Pericardium fibroblast (primary cell): ENCODE measurements around the gene LCE1C. TPM values are rescaled to one million over a fixed set of nuclear protein-coding genes. Genes with fewer than 3 reads are reported as not detected.

Experiments used
- total RNA-seq: library from RNA; depleted of rRNA; stranded (reverse); fragments of >200 nt; gene quantifications from 2 replicates; pipeline ENCODE4 v1.2.3, GENCODE V29; 2015

LCE1C gene, protein sequence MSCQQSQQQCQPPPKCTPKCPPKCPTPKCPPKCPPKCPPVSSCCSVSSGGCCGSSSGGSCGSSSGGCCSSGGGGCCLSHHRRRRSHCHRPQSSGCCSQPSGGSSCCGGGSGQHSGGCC
- not detected in 2 replicates for total RNA-seq

GRCh38 chr1:152806576-152806975, at the start of gene LCE1C:
Gene LCE1C, minus strand, starts transcription at chr1:152806651. Its CDS starts 1,173 bp downstream, at chr1:152805478.

DNA sequence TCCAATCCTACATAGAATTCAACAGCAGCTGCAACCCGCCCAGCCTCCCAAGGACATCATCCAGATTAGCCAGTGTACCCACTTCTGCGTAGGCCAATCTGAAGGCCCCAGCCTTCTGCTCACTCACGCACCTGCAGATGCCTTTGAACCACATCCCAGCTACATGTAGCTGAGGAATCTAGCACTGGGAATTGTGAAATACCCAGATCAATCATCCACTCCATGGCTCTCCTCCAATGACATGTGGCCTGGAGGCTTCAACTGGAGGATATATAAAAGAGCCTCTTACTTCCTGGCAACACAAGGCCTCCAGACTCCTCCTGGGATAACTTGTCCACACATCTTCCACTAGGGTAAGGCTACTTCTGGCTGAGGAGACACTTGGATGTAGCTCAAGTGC, 36.1 kb upstream of the LCE1C start, which contains the start of gene LCE6A:
Gene LCE6A, plus strand, starts transcription at position 301 of the 400 bp plus-strand sequence. CDS start 665 bp downstream, outside the sequence.

GRCh38 chr1:152827173-152827572, 20.7 kb upstream of the LCE1C start, which contains the start of gene LCE1A:
Gene LCE1A, plus strand, starts transcription at chr1:152827473. Its CDS starts 0 bp downstream, at chr1:152827473.

GRCh38 chr1:152811671-152812070, 5.2 kb upstream of the LCE1C start, which contains the start of gene LCE1B:
Gene LCE1B, plus strand, starts transcription at chr1:152811971. Its CDS starts 476 bp downstream, at chr1:152812447.

GRCh38 chr1:152796421-152796820, 10.0 kb downstream of the LCE1C start, which contains the start of gene LCE1D:
Gene LCE1D, plus strand, starts transcription at chr1:152796721. Its CDS starts 1,074 bp downstream, at chr1:152797795.

GRCh38 chr1:152786077-152786476, 20.4 kb downstream of the LCE1C start, which contains the start of gene LCE1E:
Gene LCE1E, plus strand, starts transcription at chr1:152786257. Its CDS starts 1,043 bp downstream, at chr1:152787300.

GRCh38 chr1:152774875-152775274, 31.6 kb downstream of the LCE1C start, which contains the start of gene LCE1F:
Gene LCE1F, plus strand, starts transcription at chr1:152775140. Its CDS starts 1,232 bp downstream, at chr1:152776372.

DNA sequence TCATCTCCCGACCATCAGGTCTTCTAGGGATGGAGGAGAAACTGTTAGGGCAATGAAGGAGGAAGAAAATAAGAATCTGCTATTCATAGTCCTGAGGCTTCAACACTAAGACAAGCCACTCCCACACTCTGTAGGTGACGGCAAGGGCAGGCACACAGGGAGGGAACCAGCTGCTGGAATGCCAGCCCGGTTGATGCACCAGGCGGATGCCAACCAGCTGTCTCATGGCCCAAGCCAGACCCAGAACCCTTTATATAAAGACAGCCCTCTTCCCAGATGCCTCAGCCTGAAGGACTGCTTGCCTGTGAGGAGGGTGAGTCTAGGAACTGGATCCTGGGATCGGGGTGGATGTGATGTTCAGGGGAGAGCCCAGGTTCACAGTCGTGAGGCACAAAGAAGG, 48.7 kb downstream of the LCE1C start, which contains the start of gene KPRP:
Gene KPRP, plus strand, starts transcription at position 279 of the 400 bp plus-strand sequence. CDS start 1,564 bp downstream, outside the sequence.

Other genes with a start within 250 kb of the LCE1C start
- gene LCE3E, start 239.9 kb downstream of the LCE1C start, total RNA-seq, result not detected in 2 replicates
- not detected in 2 replicates for gene LCE3D, start 226.1 kb downstream of the LCE1C start, total RNA-seq
- not detected in 2 replicates for gene LCE3C, start 206.4 kb downstream of the LCE1C start, total RNA-seq
- not detected in 2 replicates for gene LCE3B, start 192.8 kb downstream of the LCE1C start, total RNA-seq
- not detected in 2 replicates for gene LCE3A, start 183.5 kb downstream of the LCE1C start, total RNA-seq
- not detected in 2 replicates for gene LCE2D, start 143.3 kb downstream of the LCE1C start, total RNA-seq
- gene LCE2C, start 131.4 kb downstream of the LCE1C start, total RNA-seq, result not detected in 2 replicates
- gene LCE2B, start 120.5 kb downstream of the LCE1C start, total RNA-seq, result not detected in 2 replicates
- gene LCE2A, start 108.3 kb downstream of the LCE1C start, total RNA-seq, result not detected in 2 replicates
- gene LCE4A, start 98.5 kb downstream of the LCE1C start, total RNA-seq, result not detected in 2 replicates
- not detected in 2 replicates for gene KPRP, start 48.6 kb downstream of the LCE1C start, total RNA-seq
- not detected in 2 replicates for gene LCE1F, start 31.5 kb downstream of the LCE1C start, total RNA-seq
- not detected in 2 replicates for gene LCE1E, start 20.4 kb downstream of the LCE1C start, total RNA-seq
- gene LCE1D, start 9.9 kb downstream of the LCE1C start, total RNA-seq, result not detected in 2 replicates
- not detected in 2 replicates for gene LCE1B, start 5.3 kb upstream of the LCE1C start, total RNA-seq
- not detected in 2 replicates for gene LCE1A, start 20.8 kb upstream of the LCE1C start, total RNA-seq
- gene LCE6A, start 36.2 kb upstream of the LCE1C start, total RNA-seq, result not detected in 2 replicates
- gene LCE7A, start 53.3 kb upstream of the LCE1C start, total RNA-seq, result not detected in 2 replicates
- not detected in 2 replicates for gene SMCP, start 71.7 kb upstream of the LCE1C start, total RNA-seq
- gene IVL, start 101.9 kb upstream of the LCE1C start, total RNA-seq, result not detected in 2 replicates
- not detected in 2 replicates for gene SPRR5, start 140.6 kb upstream of the LCE1C start, total RNA-seq
- not detected in 2 replicates for gene SPRR4, start 164.0 kb upstream of the LCE1C start, total RNA-seq
- gene SPRR1A, start 177.4 kb upstream of the LCE1C start, total RNA-seq, result not detected in 2 replicates
- gene SPRR3, start 195.1 kb upstream of the LCE1C start, total RNA-seq, result not detected in 2 replicates
- not detected in 2 replicates for gene SPRR1B, start 224.6 kb upstream of the LCE1C start, total RNA-seq
- gene SPRR2D, start 234.5 kb upstream of the LCE1C start, total RNA-seq, result not detected in 2 replicates